Type B pancreatic cell (in vitro differentiated cells): ENCODE results near the gene OBSL1. TPM values are rescaled to one million over a fixed set of nuclear protein-coding genes. Genes with fewer than 3 reads are reported as not detected.
A peak's percentile ranks its signal among the peaks of the same experiment; 100 is the strongest.

Source experiments
- DNase-seq: peaks from one replicate; pipeline ENCODE4 v3.0.0; 2021; ENCODE audit warnings: mixed read lengths; ENCODE audit not compliant: unreplicated experiment; ENCODE audit errors: extremely low spot score
- H3K27ac Mint-ChIP-seq: 2 replicates; pipeline ENCODE4 v1.8.0; 2021; ENCODE audit warnings: mild to moderate bottlenecking, mixed read lengths
- H3K27me3 Mint-ChIP-seq: 2 replicates; pipeline ENCODE4 v1.8.0; 2021; ENCODE audit warnings: mixed read lengths
- H3K36me3 Mint-ChIP-seq: 2 replicates; pipeline ENCODE4 v1.8.0; 2021; ENCODE audit warnings: mixed read lengths
- H3K4me1 Mint-ChIP-seq: one replicate; pipeline ENCODE4 v1.8.0; 2021; ENCODE audit warnings: mixed read lengths; ENCODE audit not compliant: unreplicated experiment
- H3K4me3 Mint-ChIP-seq: 2 replicates; pipeline ENCODE4 v1.8.0; 2021; ENCODE audit warnings: mild to moderate bottlenecking, mixed read lengths
- H3K9me3 Mint-ChIP-seq: 2 replicates; pipeline ENCODE4 v1.8.0; 2021; ENCODE audit warnings: mixed read lengths
- CTCF ChIP-seq: fragments of 200-600 bp; sonication (generic); conservative IDR thresholded peaks from 2 replicates; pipeline ENCODE4 v1.5.0; 2021; ENCODE audit warnings: antibody characterized with exemption, mild to moderate bottlenecking
- total RNA-seq: library from RNA; stranded (reverse); gene quantifications from 2 replicates; pipeline ENCODE4 v1.2.1, GENCODE V29; 2021; ENCODE audit warnings: low replicate concordance

OBSL1 gene
- total RNA-seq, 1 donor from 2014 or later, result 197 TPM

GRCh38 chr2:219595256-219595655 lies 23.9 kb upstream of the OBSL1 start:
- H3K9me3 Mint-ChIP-seq, result no peaks in the 10 kb centered on the region
- H3K4me3 Mint-ChIP-seq, result peak overlapping the region; percentile 98
- no peak for DNase-seq
- H3K27me3 Mint-ChIP-seq, result peaks cover 3% of the 10 kb centered on the region
- peak overlapping the region; percentile 89 for H3K27ac Mint-ChIP-seq
- TF ChIP-seq CTCF, result peak; percentile 43
- H3K36me3 Mint-ChIP-seq, result no peaks in the 10 kb centered on the region
- H3K4me1 Mint-ChIP-seq, result peaks cover 41% of the 10 kb centered on the region

- H3K27me3 Mint-ChIP-seq, result peaks cover 3% of the 10 kb centered on the region
- no peaks in the 10 kb centered on the region for H3K36me3 Mint-ChIP-seq
- H3K4me1 Mint-ChIP-seq, result peaks cover 34% of the 10 kb centered on the region
- DNase-seq, result no peak
- TF ChIP-seq CTCF, result no peak
- H3K9me3 Mint-ChIP-seq, result no peaks in the 10 kb centered on the region
- H3K4me3 Mint-ChIP-seq, result no peak overlapping the region
- peak overlapping the region; percentile 21 for H3K27ac Mint-ChIP-seq
These were observed 21.8 kb upstream of the OBSL1 start for GRCh38 chr2:219593154-219593553.

GRCh38 chr2:219592736-219593135 lies 21.4 kb upstream of the OBSL1 start:
- TF ChIP-seq CTCF, result no peak
- peak overlapping the region; percentile 21 for H3K27ac Mint-ChIP-seq
- H3K36me3 Mint-ChIP-seq, result no peaks in the 10 kb centered on the region
- H3K4me1 Mint-ChIP-seq, result peaks cover 33% of the 10 kb centered on the region
- no peak overlapping the region for H3K4me3 Mint-ChIP-seq
- H3K9me3 Mint-ChIP-seq, result no peaks in the 10 kb centered on the region
- DNase-seq, result no peak
- peaks cover 3% of the 10 kb centered on the region for H3K27me3 Mint-ChIP-seq

- Mint-ChIP-seq H3K4me1 (peaks cover 25% of the 10 kb centered on the region), H3K9me3 (no peaks in the 10 kb centered on the region), H3K36me3 (no peaks in the 10 kb centered on the region), H3K27me3 (peaks cover 7% of the 10 kb centered on the region), H3K4me3 (no peak overlapping the region), H3K27ac (no peak overlapping the region)
- no peak for DNase-seq
- TF ChIP-seq CTCF, result no peak
These were observed 19.8 kb upstream of the OBSL1 start for GRCh38 chr2:219591091-219591490.

GRCh38 chr2:219581346-219581745 lies 10.0 kb upstream of the OBSL1 start:
- no peaks in the 10 kb centered on the region for H3K9me3 Mint-ChIP-seq
- H3K27me3 Mint-ChIP-seq, result peaks cover 3% of the 10 kb centered on the region
- TF ChIP-seq CTCF, result no peak
- H3K27ac Mint-ChIP-seq, result no peak overlapping the region
- no peaks in the 10 kb centered on the region for H3K36me3 Mint-ChIP-seq
- H3K4me3 Mint-ChIP-seq, result no peak overlapping the region
- peaks cover 20% of the 10 kb centered on the region for H3K4me1 Mint-ChIP-seq
- DNase-seq, result no peak
